Parathyroid adenoma (tissue), 2 donors: ENCODE results near the gene ELK3.

Experiments used
- H2AFZ ChIP-seq: fragments of 300-600 bp; sonication (generic); one replicate; pipeline ENCODE4 v1.7.0; 2017; ENCODE audit warnings: antibody characterized with exemption, mild to moderate bottlenecking
- H3K27ac ChIP-seq: fragments of 300-600 bp; sonication (generic); one replicate; pipeline ENCODE4 v1.7.0; 2017
- H3K27me3 ChIP-seq: fragments of 300-600 bp; sonication (generic); one replicate; pipeline ENCODE4 v1.7.0; 2017; ENCODE audit warnings: low read length; ENCODE audit not compliant: control insufficient read depth, insufficient read depth
- H3K36me3 ChIP-seq: fragments of 300-600 bp; sonication (generic); one replicate; pipeline ENCODE4 v1.7.0; 2017; ENCODE audit warnings: low read length; ENCODE audit not compliant: control insufficient read depth, insufficient read depth
- H3K4me1 ChIP-seq: fragments of 300-600 bp; sonication (generic); one replicate; pipeline ENCODE4 v1.7.0; 2017; ENCODE audit warnings: control low read depth
- H3K4me2 ChIP-seq: fragments of 300-600 bp; sonication (generic); one replicate; pipeline ENCODE4 v1.7.0; 2017; ENCODE audit warnings: low read length
- H3K4me3 ChIP-seq: fragments of 300-600 bp; sonication (generic); one replicate; pipeline ENCODE4 v1.7.0; 2017; ENCODE audit warnings: low read depth, low read length
- H3K79me2 ChIP-seq: fragments of 300-600 bp; sonication (generic); one replicate; pipeline ENCODE4 v1.7.0; 2017; ENCODE audit warnings: control low read depth
- H3K9ac ChIP-seq: fragments of 300-600 bp; sonication (generic); one replicate; pipeline ENCODE4 v1.7.0; 2017; ENCODE audit warnings: mild to moderate bottlenecking
- H3K9me3 ChIP-seq: fragments of 300-600 bp; sonication (generic); one replicate; pipeline ENCODE4 v1.7.0; 2017; ENCODE audit warnings: low read length; ENCODE audit not compliant: control insufficient read depth
- TF ChIP-seq, protein P1 (sequence below): fragments of 300-600 bp; sonication (generic); IDR thresholded peaks from one replicate; pipeline ENCODE4 v1.7.0; 2017; ENCODE audit warnings: antibody characterized with exemption, mild to moderate bottlenecking
- donor health status: primary hyperparathyroidism.

ELK3 gene

DNA sequence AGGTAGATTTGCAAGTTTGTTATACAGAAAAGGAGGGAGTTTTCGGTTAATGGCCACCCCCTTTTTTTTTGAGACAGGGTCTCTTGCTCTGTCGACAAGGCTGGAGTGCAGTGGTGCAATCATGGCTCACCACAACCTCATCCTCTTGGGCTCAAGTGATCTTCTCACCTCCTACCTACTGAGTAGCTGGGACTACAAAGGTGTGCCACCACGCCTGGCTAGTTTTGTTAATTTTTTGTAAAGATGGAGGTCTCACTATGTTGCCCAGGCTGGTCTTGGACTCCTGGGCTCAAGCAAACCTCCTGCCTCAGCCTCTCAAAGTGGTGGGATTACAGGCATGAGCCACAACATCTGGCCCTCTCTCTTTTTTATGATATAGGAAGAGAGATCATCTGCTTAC is 111.5 kb downstream of the ELK3 start:
- no peak overlapping the region for H3K27ac ChIP-seq
- no peak overlapping the region for H2AFZ ChIP-seq
- peaks cover 4% of the 10 kb centered on the region for H3K4me1 ChIP-seq

DNA sequence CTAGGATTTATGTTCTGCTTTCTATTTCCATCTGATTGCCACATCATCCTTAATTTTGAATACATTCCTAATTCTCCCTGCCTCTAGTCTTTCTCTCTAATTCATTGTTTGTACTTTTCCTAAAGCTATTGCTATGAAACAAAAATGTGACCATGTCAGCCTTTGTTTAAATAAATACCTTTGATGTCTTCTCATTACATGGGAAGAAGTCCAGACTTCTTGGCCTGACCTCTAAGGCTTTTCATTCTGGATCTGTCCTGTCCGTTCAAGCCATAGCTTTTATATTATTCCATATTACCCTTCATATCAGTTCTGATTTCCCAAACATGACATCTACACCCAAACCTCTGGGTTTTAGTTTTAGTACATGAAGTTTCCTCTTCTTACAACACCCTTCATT is 114.7 kb downstream of the ELK3 start:
- Histone ChIP-seq H3K9ac (no peak overlapping the region), H3K27ac (no peak overlapping the region), H3K79me2 (peaks cover 8% of the 10 kb centered on the region), H3K4me2 (no peak overlapping the region), H3K36me3 (no peaks in the 10 kb centered on the region), H3K9me3 (no peaks in the 10 kb centered on the region), H3K4me1 (peaks cover 4% of the 10 kb centered on the region), H2AFZ (no peak overlapping the region), H3K4me3 (no peak overlapping the region), H3K27me3 (no peaks in the 10 kb centered on the region)
- TF ChIP-seq, protein P1, sequence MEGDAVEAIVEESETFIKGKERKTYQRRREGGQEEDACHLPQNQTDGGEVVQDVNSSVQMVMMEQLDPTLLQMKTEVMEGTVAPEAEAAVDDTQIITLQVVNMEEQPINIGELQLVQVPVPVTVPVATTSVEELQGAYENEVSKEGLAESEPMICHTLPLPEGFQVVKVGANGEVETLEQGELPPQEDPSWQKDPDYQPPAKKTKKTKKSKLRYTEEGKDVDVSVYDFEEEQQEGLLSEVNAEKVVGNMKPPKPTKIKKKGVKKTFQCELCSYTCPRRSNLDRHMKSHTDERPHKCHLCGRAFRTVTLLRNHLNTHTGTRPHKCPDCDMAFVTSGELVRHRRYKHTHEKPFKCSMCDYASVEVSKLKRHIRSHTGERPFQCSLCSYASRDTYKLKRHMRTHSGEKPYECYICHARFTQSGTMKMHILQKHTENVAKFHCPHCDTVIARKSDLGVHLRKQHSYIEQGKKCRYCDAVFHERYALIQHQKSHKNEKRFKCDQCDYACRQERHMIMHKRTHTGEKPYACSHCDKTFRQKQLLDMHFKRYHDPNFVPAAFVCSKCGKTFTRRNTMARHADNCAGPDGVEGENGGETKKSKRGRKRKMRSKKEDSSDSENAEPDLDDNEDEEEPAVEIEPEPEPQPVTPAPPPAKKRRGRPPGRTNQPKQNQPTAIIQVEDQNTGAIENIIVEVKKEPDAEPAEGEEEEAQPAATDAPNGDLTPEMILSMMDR, result no peak

More for the DNA sequence above, 111.5 kb downstream of the ELK3 start:
- TF ChIP-seq, protein P1, result no peak
- H3K9ac ChIP-seq, result no peak overlapping the region
- H3K4me3 ChIP-seq, result no peak overlapping the region
- H3K79me2 ChIP-seq, result peaks cover 8% of the 10 kb centered on the region
- no peak overlapping the region for H3K4me2 ChIP-seq
- H3K36me3 ChIP-seq, result no peaks in the 10 kb centered on the region
- no peaks in the 10 kb centered on the region for H3K27me3 ChIP-seq
- H3K9me3 ChIP-seq, result no peaks in the 10 kb centered on the region

DNA sequence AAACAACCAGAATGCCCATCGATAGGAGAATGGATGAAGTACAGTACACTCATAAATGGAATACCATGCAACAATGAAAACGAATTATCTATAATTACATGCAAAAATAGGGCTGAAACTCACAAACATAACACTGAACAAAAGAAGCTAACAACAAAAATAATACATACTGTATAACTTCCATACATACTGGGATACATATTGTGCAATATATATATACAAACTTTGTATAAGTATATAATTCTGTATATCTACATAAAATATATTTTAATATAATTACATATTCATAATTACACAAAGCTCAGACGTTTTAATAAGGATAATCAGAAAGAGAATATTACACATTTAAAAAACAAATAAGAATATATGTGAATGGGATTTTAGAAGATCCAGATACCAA is 115.9 kb downstream of the ELK3 start:
- peaks cover 4% of the 10 kb centered on the region for H3K4me1 ChIP-seq
- no peaks in the 10 kb centered on the region for H3K9me3 ChIP-seq
- H3K79me2 ChIP-seq, result peaks cover 4% of the 10 kb centered on the region
- H3K36me3 ChIP-seq, result no peaks in the 10 kb centered on the region
- no peak overlapping the region for H3K27ac ChIP-seq
- H2AFZ ChIP-seq, result no peak overlapping the region
- no peaks in the 10 kb centered on the region for H3K27me3 ChIP-seq
- H3K4me3 ChIP-seq, result no peak overlapping the region
- TF ChIP-seq, protein P1, result no peak
- no peak overlapping the region for H3K9ac ChIP-seq
- H3K4me2 ChIP-seq, result no peak overlapping the region

DNA sequence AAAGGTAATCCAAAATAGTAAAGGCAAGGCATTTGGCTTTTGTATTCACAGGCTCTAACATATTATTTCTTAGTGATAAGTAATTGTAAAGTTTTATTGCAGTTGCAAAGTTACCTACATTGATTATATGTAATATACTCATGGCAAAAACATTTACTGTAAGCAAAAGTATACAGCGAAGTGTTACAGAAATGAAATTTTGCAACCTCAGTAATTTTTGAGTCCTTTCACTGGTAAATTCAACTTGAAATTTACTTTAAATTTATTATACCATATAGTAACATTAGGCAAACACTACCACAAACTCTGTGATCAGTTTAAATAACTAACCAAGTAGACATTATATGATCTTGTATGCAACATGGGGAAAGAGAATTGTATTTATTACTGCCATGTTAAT is 117.0 kb downstream of the ELK3 start:
- H3K79me2 ChIP-seq, result no peaks in the 10 kb centered on the region
- TF ChIP-seq, protein P1, result no peak

DNA sequence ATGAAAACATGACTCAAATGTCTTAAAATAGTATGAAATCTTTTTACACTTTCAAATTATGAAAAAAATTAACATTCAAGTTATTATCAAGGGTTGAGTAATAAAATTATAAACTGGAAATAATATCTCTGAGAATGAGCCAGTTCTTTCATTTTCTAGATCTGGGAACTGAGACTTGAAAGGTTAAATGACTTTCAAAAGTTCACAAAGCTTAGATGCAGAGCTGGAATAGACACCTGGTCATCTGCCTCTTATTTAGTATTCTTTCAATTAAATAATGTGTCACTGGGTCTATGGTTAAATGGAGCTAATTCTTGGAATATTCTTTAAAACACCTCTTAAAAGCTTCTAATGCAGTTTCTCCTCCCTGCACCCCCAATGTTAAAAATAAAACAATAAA is 119.4 kb downstream of the ELK3 start:
- H3K4me1 ChIP-seq, result no peaks in the 10 kb centered on the region
- H3K27me3 ChIP-seq, result no peaks in the 10 kb centered on the region
- H3K9ac ChIP-seq, result no peak overlapping the region
- H3K79me2 ChIP-seq, result no peaks in the 10 kb centered on the region
- no peak overlapping the region for H2AFZ ChIP-seq
- TF ChIP-seq, protein P1, result no peak
- no peak overlapping the region for H3K4me3 ChIP-seq
- H3K4me2 ChIP-seq, result no peak overlapping the region
- H3K27ac ChIP-seq, result no peak overlapping the region
- H3K9me3 ChIP-seq, result no peaks in the 10 kb centered on the region
- H3K36me3 ChIP-seq, result no peaks in the 10 kb centered on the region

More for the DNA sequence above, 117.0 kb downstream of the ELK3 start:
- Histone ChIP-seq H3K36me3 (no peaks in the 10 kb centered on the region), H3K27ac (no peak overlapping the region), H3K4me1 (peaks cover 4% of the 10 kb centered on the region), H3K9ac (no peak overlapping the region), H3K27me3 (no peaks in the 10 kb centered on the region), H3K4me2 (no peak overlapping the region), H3K4me3 (no peak overlapping the region), H3K9me3 (no peaks in the 10 kb centered on the region), H2AFZ (no peak overlapping the region)
